GM12801 (cell line): ENCODE measurements around the gene SP8.

Experiments used
- TF ChIP-seq, protein P1 (sequence below): IDR thresholded peaks from one replicate; pipeline ENCODE4 v1.5.1; 2011; ENCODE audit warnings: control low read depth; ENCODE audit not compliant: insufficient read length; ENCODE audit errors: extremely low read depth

The SP8 gene

GRCh38 chr7:20745702-20746101 lies 41.0 kb downstream of the SP8 start:
- TF ChIP-seq, protein P1, sequence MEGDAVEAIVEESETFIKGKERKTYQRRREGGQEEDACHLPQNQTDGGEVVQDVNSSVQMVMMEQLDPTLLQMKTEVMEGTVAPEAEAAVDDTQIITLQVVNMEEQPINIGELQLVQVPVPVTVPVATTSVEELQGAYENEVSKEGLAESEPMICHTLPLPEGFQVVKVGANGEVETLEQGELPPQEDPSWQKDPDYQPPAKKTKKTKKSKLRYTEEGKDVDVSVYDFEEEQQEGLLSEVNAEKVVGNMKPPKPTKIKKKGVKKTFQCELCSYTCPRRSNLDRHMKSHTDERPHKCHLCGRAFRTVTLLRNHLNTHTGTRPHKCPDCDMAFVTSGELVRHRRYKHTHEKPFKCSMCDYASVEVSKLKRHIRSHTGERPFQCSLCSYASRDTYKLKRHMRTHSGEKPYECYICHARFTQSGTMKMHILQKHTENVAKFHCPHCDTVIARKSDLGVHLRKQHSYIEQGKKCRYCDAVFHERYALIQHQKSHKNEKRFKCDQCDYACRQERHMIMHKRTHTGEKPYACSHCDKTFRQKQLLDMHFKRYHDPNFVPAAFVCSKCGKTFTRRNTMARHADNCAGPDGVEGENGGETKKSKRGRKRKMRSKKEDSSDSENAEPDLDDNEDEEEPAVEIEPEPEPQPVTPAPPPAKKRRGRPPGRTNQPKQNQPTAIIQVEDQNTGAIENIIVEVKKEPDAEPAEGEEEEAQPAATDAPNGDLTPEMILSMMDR: no peak

- TF ChIP-seq, protein P1: no peak
Observed at GRCh38 chr7:20744954-20745446, 41.7 kb downstream of the SP8 start.

DNA sequence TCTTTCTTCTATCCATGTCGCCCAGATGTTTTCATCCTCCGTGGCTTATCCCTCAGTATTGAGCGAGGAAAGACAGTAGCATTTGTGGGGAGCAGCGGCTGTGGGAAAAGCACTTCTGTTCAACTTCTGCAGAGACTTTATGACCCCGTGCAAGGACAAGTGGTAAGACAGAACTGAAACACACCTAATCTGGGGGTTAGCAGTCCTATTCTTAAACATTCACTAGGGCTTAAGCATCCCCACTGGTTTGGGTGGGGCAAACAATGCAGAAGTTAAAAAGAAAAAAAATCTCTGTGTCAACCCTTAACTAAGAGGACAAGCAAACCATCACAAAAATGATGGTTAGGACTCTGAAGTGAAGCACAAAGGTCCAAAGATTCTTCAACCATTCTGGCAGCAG lies 43.8 kb downstream of the SP8 start:
- TF ChIP-seq, protein P1: no peak

DNA sequence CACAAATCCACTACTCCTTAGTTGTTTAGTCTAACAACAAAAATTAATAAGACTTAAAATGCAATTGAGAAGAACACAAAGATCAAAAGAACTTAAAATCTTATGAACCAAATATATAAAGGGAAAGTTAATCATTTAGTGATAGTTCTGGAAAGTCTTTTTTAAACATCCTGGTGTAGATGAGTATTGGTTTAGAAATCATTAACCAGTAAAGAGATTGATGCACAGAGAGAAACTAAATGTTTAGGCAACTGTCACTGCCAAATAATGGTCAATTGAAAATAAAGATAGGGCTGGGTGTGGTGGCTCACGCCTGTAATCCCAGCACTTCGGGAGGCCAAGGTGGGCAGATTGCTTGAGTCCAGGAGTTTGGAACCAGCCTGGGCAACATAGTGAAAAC lies 44.9 kb downstream of the SP8 start:
- TF ChIP-seq, protein P1: no peak

- TF ChIP-seq, protein P1: no peak
Observed at GRCh38 chr7:20738518-20739481, 47.9 kb downstream of the SP8 start.

GRCh38 chr7:20737840-20738448 lies 48.7 kb downstream of the SP8 start:
- TF ChIP-seq, protein P1: no peak

GRCh38 chr7:20735346-20736065 lies 51.2 kb downstream of the SP8 start:
- TF ChIP-seq, protein P1: no peak
